ENCODE measurements around the gene PINLYP.
"Not testable (repeated sequence)": the region's sequence is repeated elsewhere in the genome, so short reads cannot be mapped to it uniquely, and the experiment has no call there.

PINLYP gene

DNA sequence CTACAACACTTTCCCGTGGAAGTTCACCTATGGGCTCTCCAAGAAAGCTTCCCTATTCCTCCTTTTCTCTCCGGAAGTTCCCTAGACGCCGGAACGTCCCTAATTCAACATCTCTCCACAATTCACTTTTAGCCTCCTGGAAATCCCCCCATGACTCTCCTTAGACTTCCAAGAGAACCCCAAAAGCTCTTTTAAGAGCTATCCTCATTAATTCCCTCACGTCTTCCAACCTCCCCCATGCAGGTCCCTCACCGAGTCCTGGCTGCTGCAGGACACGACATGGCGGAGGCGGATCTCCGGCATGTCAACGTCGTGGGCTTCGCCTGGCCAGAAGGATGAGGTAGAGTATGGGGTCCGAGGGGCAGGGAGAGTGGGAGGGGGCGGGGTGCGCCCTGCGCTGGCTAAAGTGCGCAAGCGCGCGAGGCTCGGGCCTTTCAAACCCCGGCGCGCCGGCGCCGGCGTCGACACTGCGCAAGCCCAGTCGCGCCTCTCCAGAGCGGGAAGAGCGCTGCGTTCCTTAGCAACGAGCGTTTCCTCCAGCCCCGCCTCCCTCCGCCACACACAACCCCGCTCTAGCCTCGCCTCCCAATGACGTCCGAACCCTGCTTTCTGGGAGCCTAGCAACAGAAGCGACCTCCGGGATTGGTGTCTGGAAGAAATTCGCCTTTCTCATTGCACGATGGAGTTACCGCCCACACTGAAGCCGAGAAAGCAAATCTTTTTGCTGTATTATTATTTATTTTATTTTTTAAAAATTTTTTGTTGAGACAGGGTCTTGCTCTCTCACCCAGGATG lies at the start of gene PINLYP, which contains the start of gene XRCC1:
PINLYP (plus strand) TSS at position 646 of the 795 bp plus-strand sequence. CDS start 1,391 bp downstream, outside the sequence.
XRCC1 (minus strand) TSS at position 372 of the 795 bp plus-strand sequence; CDS start at position 303, 69 bp downstream.
- DNase-seq (ENCODE audit: low spot score): peak; percentile 96

DNA sequence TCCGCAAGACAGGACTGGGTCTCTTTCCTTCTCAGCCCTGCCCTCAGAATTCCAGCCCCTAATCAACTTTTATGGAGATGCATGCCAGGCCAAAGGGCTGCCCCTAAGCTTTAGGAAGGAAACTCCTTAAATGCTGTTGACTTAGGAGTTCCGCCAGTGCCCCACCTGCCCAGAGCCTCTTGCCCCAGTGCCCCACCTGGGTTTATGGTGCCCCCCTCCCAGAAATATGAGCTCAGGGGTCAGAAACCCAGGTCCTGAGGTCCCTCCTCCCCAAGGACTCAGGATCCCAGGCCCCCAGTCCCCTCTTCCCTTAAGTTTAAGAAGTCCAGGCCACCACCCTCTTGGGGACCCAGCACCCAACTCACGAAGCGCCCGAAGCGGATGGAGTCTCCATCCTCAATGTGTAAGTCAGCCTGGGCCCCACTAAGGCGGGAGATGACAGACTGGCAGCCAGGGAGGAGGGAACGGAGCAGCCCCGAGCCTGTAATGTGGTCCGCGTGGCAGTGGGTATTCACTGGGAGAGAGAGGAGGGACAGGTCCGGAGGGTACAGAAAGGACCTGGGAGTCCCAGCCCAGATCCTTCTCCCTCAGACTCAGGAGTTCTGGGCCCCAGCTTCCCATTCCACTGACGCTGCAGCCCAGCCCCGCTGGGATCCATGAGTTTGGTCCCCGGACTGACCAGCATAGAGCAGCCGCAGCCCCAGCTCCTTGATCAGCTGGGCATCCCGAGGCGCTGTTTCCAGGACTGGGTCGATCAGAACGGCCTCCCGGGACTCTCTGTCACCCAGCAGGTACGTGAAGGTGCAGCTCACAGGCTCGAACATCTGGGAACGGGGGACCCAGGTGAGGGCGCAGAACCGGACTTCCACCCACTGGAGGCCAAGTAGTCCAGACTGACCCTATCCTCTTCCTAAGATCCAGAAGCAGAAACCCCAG lies 49.5 kb upstream of the PINLYP start:
- no peak for DNase-seq (ENCODE audit: low spot score)

DNA sequence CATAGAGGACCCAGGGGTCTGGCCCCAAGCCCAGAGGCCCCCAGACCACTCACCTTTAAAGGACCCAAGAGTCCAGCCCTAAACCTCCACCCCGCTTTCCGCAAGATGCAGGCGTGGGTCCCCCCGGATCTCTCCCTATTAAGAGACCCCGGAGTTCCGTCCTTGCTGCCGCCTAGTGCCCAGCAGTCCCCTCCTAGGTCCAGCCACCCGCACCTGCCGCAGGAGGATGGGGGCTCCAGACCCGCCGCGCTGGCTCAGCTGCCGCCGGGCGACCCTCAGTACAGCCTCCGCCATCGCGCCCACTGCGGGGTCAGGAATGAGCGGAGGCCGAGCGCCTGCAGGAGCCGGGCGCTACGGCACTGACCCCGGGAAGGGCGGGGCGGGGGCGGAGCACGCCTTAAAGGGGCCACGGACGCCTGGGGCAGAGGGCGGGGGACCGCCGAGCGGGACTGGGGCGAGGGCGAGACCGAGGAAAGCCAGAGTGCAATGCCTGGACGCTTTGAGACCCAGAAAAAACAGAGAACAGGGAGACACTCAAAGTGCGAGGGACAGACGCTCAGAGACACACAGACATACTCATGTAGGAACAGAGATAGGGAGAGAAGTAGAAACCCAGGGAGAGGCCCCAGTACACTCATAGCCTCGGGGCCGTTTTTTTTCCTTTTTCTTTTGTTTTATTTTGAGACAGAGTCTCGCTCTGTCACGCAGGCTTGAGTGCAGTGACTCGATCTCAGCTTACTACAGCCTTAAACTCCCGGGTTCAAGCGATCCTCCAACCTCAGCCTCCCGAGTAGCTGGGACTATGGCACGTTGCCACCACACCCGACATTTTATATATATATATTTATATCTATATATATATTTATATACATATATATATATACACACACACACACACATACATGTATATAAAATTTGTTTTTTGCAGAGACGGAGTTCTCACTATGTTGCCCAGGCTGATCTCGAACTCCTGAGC lies 48.4 kb upstream of the PINLYP start, which contains the start of gene ETHE1:
ETHE1 (minus strand) TSS at position 318 of the 976 bp plus-strand sequence; CDS start at position 294, 24 bp downstream.
- peak; percentile 88 for DNase-seq (ENCODE audit: low spot score)

DNA sequence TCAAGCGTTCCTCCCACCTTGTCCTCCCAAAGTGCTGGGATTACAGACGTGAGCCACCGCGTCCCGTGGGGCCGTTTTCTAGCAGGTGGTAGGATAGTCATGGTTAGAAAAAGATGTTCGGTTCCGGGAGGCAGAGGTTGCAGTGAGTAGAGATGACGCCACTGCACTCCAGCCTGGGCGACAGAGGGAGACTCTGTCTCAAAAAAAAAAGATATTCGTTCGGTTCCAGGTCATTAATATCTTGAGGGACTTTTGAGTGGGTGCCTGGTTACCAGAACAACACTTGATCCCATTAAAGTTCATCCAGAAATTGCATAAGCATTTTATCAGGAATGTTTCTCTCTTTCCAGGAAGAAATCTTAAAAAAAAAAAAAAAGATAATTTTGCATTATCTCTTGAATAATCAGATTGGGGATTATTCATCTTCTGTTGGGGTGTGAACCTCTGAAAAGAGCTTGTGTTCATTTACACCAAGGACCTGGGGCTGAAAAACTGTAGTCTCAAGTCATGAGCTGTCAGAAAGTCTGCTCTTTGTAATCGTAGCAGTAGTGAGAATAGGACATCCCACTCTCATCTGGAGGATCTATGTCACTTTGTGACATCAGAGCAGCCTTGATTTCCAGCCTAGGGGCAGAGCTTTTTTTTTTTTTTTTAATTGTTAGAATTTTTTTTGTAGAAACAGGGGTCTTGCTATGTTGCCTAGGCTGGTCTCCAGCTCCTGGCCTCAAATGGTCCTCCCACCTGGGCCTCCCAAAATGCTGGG lies 47.6 kb upstream of the PINLYP start:
- no peak for DNase-seq (ENCODE audit: low spot score)

DNA sequence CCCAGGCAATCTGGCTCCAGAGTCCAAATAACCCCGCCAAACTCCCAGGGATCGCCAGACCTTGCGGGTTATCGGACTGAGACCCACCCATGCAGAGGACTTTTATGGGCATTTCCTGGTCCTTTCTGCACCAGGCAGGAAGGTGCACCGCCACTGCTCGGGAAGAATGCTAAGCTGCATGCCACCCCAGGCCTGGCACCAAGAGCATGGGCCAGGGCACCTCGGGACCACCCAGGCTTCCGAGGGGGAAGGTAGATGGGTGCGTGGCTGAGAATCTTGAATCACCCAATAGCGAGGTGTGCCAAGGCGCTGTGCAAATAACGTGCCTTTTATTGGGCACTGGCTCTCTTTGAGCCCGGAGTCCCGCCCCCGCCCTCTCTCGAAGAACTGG lies 43.0 kb upstream of the PINLYP start:
- DNase-seq (ENCODE audit: low spot score): peak; percentile 75

DNA sequence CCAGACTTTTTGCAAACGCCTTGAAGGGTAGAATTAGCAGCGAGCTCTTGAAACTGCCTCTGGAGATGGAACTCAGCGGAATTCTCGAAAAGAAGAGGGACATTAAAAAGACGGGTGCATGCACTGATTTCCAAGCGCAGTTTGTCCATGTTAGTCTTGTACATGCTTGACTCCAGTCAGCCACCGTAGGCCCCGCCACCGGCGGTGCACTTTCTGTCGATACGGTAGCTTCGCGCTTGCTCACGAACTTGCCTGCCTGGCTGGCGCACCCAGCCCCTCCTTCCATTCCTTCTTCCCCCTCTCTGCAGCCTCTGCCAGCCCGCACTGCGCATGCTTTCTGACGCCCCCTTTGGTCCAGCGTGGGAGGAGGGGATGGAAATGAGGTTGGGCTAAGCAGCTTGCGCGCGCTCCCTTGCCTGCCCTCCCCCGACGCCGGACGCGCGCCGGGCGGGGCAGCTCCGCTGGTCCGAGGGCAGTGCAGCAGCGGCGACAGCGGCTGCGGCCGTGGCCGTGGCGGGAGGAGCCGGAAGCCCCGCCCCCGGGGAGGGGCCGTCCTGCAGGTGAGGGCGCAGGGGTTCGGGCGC lies 42.5 kb upstream of the PINLYP start, which contains the start of gene ZNF575:
ZNF575 (plus strand) TSS at position 227 of the 584 bp plus-strand sequence. CDS start 1,235 bp downstream, outside the sequence.
- DNase-seq (ENCODE audit: low spot score): peak; percentile 97

DNA sequence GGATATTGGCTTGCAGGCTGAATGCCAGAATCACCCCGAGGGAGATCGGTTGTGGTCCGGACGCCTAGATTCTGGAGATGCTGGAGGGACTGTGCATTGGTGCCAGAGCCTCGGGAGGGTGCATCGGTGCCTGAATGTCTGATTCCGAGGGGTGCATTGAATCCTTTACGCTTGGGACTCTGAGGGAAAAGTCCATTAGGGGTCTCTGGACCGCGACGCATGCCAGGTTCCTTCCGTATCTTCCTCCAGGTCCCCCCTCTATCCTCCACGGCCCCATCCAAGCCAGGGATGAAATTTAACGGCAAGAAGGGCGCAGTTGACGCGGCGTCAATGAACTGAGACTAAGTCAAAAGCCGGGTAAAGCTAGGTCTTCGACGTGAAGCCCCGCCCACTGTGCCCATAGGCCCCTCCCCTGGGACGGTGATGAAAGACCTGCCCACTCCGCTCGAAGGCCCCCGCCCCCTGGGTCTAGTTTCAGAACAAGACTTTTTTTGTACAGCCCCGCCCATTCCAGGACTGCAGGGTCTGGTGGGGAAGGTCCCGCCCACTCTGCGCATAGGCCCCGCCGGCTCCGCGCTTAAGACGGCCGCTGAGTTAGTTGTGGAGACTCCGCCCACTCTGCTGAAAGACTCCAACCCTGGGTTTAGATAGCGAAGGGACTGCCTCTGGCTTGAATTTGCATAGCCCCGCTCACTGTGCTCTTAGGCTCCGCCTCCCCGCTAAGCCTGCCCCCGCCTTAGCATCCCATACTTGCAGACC lies 41.9 kb upstream of the PINLYP start:
- DNase-seq (ENCODE audit: low spot score): peak; percentile 97

DNA sequence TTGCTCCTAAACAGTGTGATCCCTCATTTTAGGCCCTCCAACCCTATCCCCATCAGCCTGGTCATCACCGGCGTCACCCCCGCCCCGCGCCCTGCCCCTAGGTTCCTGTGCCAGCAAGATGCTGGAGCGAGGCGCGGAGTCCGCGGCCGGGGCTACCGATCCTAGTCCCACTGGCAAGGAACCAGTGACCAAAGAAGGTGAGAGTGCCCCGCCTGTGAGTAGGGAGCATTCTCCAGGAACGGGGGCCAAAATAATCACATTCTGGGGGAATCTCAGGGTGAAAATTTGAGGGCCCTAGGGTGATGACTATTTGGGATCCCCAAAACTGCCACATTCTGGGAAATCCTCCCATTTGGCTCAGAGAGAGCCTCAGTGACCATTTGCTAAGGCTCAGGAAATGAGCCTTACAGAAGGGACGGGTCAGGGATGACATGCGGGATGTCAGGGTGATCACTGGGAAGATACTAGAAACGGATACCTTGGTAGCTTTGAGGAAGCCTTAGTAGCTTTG lies 41.2 kb upstream of the PINLYP start:
- DNase-seq (ENCODE audit: low spot score): no peak

DNA sequence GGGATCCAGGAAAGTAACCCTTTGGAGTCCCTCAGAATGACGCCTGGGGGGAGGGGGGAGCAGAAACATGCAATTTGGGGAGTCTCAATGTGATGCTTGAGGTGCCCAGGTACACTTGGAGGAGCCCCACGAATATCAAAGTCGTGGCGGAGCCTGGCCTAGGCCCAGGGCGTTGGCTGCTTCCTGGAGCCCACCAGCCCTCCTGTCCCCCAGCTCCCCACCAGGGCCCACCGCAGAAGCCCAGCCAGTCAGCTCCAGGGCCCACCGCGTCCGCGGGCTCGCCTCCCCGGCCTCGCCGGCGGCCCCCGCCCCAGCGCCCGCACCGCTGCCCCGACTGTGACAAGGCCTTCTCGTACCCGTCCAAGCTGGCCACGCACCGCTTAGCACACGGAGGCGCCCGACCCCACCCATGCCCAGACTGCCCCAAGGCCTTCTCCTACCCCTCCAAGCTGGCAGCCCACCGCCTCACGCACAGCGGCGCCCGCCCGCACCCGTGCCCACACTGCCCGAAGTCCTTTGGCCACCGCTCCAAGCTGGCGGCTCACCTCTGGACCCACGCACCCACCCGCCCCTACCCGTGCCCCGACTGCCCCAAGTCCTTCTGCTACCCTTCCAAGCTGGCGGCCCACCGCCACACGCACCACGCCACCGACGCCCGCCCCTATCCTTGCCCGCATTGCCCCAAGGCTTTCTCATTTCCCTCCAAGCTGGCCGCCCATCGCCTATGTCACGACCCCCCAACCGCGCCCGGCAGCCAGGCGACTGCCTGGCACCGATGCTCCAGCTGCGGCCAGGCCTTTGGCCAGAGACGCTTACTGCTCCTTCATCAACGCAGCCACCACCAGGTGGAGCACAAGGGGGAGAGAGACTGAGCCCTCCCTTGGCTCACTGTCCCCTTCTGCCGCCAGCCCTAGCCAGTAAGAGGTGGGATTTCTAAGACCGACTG lies 40.5 kb upstream of the PINLYP start:
- DNase-seq (ENCODE audit: low spot score): peak; percentile 79

DNA sequence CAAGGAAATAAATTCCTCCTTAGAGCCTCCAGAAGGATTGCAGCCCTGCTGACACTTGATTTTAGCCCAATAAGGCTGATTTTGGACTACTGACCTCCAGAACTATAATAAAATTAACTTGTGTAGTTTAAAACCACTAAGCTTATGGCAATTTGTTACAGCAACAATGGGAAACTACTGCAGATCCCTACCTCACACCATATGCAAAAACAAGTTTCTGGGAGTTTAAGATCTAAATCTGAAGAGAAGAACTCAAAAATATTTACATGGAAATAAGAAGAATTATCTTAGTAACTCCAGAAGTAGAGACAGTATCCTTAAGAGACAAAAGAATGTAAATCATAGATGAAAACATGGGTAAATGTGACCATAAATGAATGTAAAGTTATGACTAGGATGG lies 36.7 kb upstream of the PINLYP start:
- no peak for DNase-seq (ENCODE audit: low spot score)

DNA sequence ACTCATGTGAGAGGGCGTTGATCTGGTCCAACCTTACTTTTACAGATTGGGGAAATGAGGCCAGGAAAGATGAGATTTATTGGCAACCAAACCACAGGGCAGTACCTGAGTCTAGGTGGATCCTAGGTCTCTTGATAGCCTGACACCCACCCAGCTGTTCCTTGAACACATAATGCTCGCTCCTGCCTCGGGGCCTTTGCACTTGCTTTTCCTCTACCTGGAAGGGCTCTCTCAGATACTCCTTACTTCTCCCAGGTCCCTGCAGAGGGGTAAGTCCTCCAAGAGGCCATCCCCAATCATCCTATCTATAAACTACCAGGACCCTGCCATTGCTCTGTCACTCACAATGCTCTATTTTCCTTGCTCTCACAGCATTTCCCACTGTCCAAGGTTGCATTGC lies 35.2 kb upstream of the PINLYP start:
- no peak for DNase-seq (ENCODE audit: low spot score)

DNA sequence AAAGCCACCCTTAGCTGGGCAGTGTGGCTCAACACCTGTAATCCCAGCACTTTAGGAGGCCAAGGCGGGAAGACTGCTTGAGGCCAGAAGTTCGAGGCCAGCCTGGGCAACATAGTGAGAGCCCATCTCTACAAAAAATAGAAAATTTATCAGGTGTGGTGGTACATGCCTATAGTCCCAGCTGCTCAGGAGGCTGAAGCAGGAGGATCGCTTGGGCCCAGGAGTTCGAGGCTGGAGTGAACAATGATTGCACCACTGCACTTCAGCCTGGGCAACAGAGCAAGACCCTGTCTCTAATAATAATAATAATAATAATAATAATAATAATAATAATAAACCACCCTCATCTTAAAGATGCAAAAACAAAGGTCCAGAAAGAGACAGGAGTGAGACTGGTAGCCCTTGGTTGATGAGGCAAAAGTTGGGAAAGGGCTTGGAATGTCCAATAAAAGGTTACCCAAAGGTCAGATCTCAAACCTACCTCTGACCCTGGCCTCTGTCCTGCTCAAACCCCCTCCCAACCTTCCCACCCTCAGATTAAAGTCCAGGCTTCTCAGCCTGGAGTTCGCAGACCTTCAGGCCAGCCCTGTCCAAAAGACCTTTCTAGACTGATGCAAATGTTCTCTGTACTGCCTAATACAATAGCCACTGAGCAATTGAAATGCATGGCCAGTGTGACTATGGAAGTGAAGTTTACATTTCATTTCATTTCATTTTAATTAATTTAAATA lies 33.5 kb upstream of the PINLYP start:
- DNase-seq (ENCODE audit: low spot score): no peak

DNA sequence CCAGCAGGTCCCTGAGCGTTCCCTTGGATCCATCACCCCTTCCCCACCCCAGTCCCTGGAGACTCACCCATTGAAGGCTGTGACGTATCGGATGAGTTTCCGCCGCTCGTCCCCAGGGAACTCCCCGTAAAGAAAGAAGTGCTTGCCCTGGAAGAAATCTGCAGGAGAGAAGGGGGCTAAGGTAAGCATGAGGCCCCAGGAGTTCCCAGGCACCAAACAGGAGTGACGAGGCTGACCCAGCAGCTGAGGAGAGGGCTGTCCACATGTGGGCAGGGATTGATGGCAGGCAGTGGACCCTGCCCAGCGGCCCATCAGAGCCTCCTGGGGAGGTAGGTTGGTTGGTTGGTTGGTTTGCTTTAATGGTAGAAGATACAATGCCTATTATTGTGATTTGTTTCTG lies 31.5 kb upstream of the PINLYP start:
- no peak for DNase-seq (ENCODE audit: low spot score)

DNA sequence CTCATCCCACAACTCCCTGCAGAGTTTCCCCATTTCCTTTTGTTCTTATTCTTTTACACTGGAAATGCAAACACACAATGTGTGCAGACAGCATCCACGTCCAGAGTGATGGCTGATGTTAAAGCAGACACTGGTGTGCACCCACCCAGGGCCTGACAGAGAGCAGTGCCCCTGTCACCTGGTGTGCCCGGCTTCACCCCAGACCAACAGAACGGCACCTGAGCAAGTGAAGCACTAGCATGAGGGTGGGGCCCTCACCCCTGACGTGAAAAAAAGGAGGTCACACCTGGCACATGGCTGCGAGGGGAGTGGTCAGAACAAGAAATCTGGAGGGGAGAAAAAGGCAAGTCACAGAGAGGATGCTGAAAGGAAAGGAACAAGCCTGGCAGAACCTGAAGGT lies 30.3 kb upstream of the PINLYP start:
- DNase-seq (ENCODE audit: low spot score): no peak

DNA sequence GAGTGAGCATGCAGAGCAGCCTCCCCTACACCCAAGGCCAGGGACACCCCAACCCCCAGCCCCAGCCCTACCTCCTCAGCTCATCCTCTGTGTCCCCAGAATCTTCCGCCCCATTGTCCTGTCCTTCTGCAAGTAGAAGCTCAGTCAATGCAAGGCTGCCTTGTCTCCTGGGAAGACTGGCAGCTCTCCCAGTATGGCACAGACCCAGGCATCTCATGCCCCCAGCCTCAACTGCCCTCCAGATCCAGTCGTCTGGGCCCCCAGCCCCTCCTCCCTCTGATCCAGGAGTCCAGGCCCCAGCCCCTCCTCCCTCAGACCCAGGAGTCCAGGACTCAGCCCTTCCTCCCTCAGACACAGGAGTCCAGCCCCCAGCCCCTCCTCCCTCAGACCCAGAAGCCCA lies 29.6 kb upstream of the PINLYP start:
- DNase-seq (ENCODE audit: low spot score): no peak

DNA sequence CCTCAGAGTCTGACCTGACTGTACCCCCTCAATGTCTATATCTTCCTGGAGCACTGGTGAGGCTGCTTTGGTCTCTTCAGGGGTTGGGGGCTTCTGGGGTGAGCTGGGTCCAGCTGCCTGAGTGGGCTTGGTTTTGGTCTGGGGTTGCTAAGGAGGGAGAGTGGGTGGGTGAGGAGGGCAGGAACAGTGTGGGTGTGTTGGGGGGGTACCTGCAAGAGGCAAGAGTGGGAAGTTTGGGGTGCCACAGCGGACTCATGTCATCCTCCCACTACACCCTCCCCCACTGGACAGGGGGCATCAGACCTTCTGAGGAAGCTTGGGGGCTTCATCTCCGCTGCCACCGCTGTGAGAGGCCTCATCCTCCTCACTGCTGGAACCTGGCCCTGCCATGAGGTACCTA lies 29.0 kb upstream of the PINLYP start:
- DNase-seq (ENCODE audit: low spot score): no peak

DNA sequence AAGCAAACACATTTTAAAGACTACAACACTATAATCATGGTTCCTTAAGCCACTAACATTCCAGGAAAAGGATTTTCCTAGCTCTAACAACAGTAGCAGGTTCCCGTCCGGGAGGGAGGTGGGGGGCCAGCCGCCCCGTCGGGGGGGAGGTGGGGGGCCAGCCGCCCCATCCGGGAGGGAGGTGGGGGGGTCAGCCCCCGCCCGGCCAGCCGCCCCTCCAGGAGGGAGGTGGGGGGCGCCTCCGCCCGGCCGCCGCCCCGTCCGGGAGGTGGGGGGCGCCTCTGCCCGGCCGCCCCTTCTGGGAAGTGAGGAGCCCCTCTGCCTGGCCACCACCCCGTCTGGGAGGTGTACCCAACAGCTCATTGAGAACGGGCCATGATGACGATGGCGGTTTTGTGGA lies 27.7 kb upstream of the PINLYP start:
- not testable (repeated sequence) for DNase-seq (ENCODE audit: low spot score)

Data from left forelimb (tissue), 1 donor.